K562 (cell line): ENCODE results near the gene ATP5F1A. TPM values are rescaled to one million over a fixed set of nuclear protein-coding genes. Genes with fewer than 3 reads are reported as not detected.

Experiments
- CHD2 ChIP-seq: IDR thresholded peaks from 2 replicates; pipeline ENCODE4 v1.6.1; 2011; ENCODE audit warnings: low read depth, low read length
- CREB3L1 ChIP-seq: fragments of 450-650 bp; IDR thresholded peaks from 2 replicates; pipeline ENCODE4 v1.6.1; 2014; ENCODE audit warnings: low read depth, mild to moderate bottlenecking, moderate library complexity, borderline replicate concordance
- EP400 ChIP-seq: fragments of 450-650 bp; IDR thresholded peaks from 2 replicates; pipeline ENCODE4 v1.6.1; 2017; ENCODE audit warnings: antibody characterized with exemption, mild to moderate bottlenecking, moderate library complexity
- ESRRA ChIP-seq: fragments of 450-650 bp; IDR thresholded peaks from 2 replicates; pipeline ENCODE4 v1.6.1; 2014; ENCODE audit warnings: low read depth, mild to moderate bottlenecking, moderate library complexity, borderline replicate concordance
- ETV5 ChIP-seq: sonication (generic); formaldehyde crosslinking; IDR thresholded peaks from 2 replicates; pipeline ENCODE4 v1.4.0; 2020; ENCODE audit warnings: low read depth, mild to moderate bottlenecking, missing genetic modification reagents
- HDAC1 ChIP-seq, 2 experiments: fragments of 450-650 bp; IDR thresholded peaks; 2 replicates each; pipeline ENCODE4 v1.6.1; 2016 to 2017; ENCODE audit warnings: inconsistent platforms in 1 of 2, mild to moderate bottlenecking in 1 of 2, moderate library complexity in 1 of 2
- HNRNPLL ChIP-seq: fragments of 200-400 bp; formaldehyde crosslinking; IDR thresholded peaks from 2 replicates; pipeline ENCODE4 v1.6.1; 2017; ENCODE audit warnings: low read length, low read depth, mild to moderate bottlenecking; ENCODE audit not compliant: poor library complexity, severe bottlenecking
- NCOA6 ChIP-seq: fragments of 450-650 bp; IDR thresholded peaks from 2 replicates; pipeline ENCODE4 v1.6.1; 2017; ENCODE audit warnings: mild to moderate bottlenecking
- NR2C2 ChIP-seq, 2 experiments: fragments of 200-800 bp in 1 of 2; sonication (Bioruptor generic) in 1 of 2; sonication (generic) in 1 of 2; formaldehyde crosslinking in 1 of 2; IDR thresholded peaks; 2 replicates each; pipeline versions ENCODE4 v1.6.1 to v1.8.0; 2016 to 2022; ENCODE audit warnings: mild to moderate bottlenecking in 1 of 2, missing compliant biosample characterization in 1 of 2, missing genetic modification characterization in 1 of 2, missing genetic modification reagents in 1 of 2
- RBBP5 ChIP-seq: fragments of 200-600 bp; sonication (generic); IDR thresholded peaks from 2 replicates; pipeline ENCODE4 v1.6.1; 2012; ENCODE audit warnings: borderline replicate concordance, mild to moderate bottlenecking, low read length, control low read depth, inconsistent platforms; ENCODE audit not compliant: insufficient read depth, poor library complexity, severe bottlenecking
- SMARCA4 ChIP-seq: fragments of 450-650 bp; IDR thresholded peaks from 2 replicates; pipeline ENCODE4 v1.6.1; 2016
- ZNF143 ChIP-seq: sonication (generic); formaldehyde crosslinking; IDR thresholded peaks from 2 replicates; pipeline ENCODE4 v1.9.0; 2022; ENCODE audit warnings: mild to moderate bottlenecking, missing genetic modification reagents
- polyA plus RNA-seq, 8 experiments: library from polyadenylated mRNA; depleted of rRNA in 4 of 8; stranded (reverse) in 5 of 8; unstranded in 3 of 8; fragments of >200 nt; fragmentation: Nextera tagmentation in 2 of 8; fragmentation: Illumina TruSeq in 1 of 8; extraction: Ambion mirVana in 2 of 8; extraction: Trizol in 1 of 8; gene quantifications; 2 replicates each; pipeline versions ENCODE4 v1.2.1 to v1.2.3, GENCODE V29; 2011 to 2014; ENCODE audit warnings: inconsistent platforms in 1 of 8, missing spikeins in 1 of 8
- total RNA-seq, 7 experiments: library from RNA; depleted of rRNA in 6 of 7; stranded (reverse); fragments of >200 nt in 6 of 7; fragmentation: Illumina TruSeq in 2 of 7; extraction: Trizol in 2 of 7; gene quantifications; 2 replicates each; pipeline versions ENCODE4 v1.2.1 to v1.2.3, GENCODE V29; 2011 to 2021; ENCODE audit warnings: low replicate concordance in 1 of 7
- TF ChIP-seq, protein P1 (sequence below): fragments of 250-450 bp; sonication (Bioruptor Pico); IDR thresholded peaks from 2 replicates; pipeline ENCODE4 v1.9.0; 2021; ENCODE audit warnings: mild to moderate bottlenecking

Gene ATP5F1A
- total and polyA plus RNA-seq, 9 of the 15 experiments (the other 6 are each of a cell fraction or from before 2014, with no cell fraction given): 377 to 762 (median 490) TPM

- TF ChIP-seq RBBP5 (peak; percentile 81), NCOA6 (no peak), SMARCA4 (no peak), EP400 (peak; percentile 51), ESRRA (peak; percentile 16; the same call in 1 of the 2 replicates), HNRNPLL (peak; percentile 63), ETV5 (CRISPR knock-in tag) (0 out of 2 replicates have a peak, but pooled peaks have one; percentile 14), NR2C2 (CRISPR knock-in tag; IDR thresholded peaks at IDR 0.05) (no peak), NR2C2 (tag; IDR thresholded peaks at IDR 0.05) (peak; percentile 30; the same call in 1 of the 2 replicates), CREB3L1 (peak; percentile 36; the same call in 1 of the 2 replicates), CHD2 (no peak), ZNF143 (CRISPR knock-in tag) (peak; percentile 80), HDAC1 (IDR thresholded peaks at IDR 0.05) (peak in 1 of 2 experiments; percentile 52; a peak in 1 of 4 replicates)
- TF ChIP-seq, protein P1, sequence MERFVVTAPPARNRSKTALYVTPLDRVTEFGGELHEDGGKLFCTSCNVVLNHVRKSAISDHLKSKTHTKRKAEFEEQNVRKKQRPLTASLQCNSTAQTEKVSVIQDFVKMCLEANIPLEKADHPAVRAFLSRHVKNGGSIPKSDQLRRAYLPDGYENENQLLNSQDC (CRISPR knock-in tag): no peak
These were observed 6.2 kb upstream of the ATP5F1A start, which contains the start of gene HAUS1 (continued) for GRCh38 chr18:46104128-46104911.
